AG09309 (cell line): Measurements from ENCODE around the gene RPRML.

Experiments
- DNase-seq: peaks from one replicate; pipeline ENCODE4 v3.0.0-alpha.2; 2010; ENCODE audit warnings: low read depth
- H3K4me3 ChIP-seq: 2 replicates; pipeline ENCODE4 v1.5.1; 2011; ENCODE audit warnings: mild to moderate bottlenecking, low read depth, low read length, moderate library complexity; ENCODE audit not compliant: control insufficient read depth
- CTCF ChIP-seq: IDR thresholded peaks from 2 replicates; pipeline ENCODE4 v1.5.1; 2011; ENCODE audit warnings: mild to moderate bottlenecking, low read depth, low read length, inconsistent platforms; ENCODE audit not compliant: insufficient read depth, control insufficient read depth; ENCODE audit errors: missing control alignments

RPRML gene

GRCh38 chr17:46976626-46977270, 2.3 kb downstream of the RPRML start:
- TF ChIP-seq CTCF: no peak
- DNase-seq: no peak

GRCh38 chr17:46975287-46975686, 3.8 kb downstream of the RPRML start:
- no peak for TF ChIP-seq CTCF
- H3K4me3 ChIP-seq: no peak overlapping the region
- no peak for DNase-seq

More at GRCh38 chr17:46976626-46977270, 2.3 kb downstream of the RPRML start:
- H3K4me3 ChIP-seq: no peak overlapping the region

- DNase-seq: no peak
- TF ChIP-seq CTCF: no peak
- H3K4me3 ChIP-seq: no peak overlapping the region
Measured at GRCh38 chr17:46974086-46974485, 5.0 kb downstream of the RPRML start.

GRCh38 chr17:46972346-46972745, 6.7 kb downstream of the RPRML start:
- TF ChIP-seq CTCF: no peak

GRCh38 chr17:46971647-46972300, 7.3 kb downstream of the RPRML start:
- TF ChIP-seq CTCF: no peak
- no peak overlapping the region for H3K4me3 ChIP-seq
- DNase-seq: no peak

More at GRCh38 chr17:46972346-46972745, 6.7 kb downstream of the RPRML start:
- no peak overlapping the region for H3K4me3 ChIP-seq
- DNase-seq: no peak

- TF ChIP-seq CTCF: no peak
- DNase-seq: no peak
- no peak overlapping the region for H3K4me3 ChIP-seq
Measured at GRCh38 chr17:46968896-46969295, 10.2 kb downstream of the RPRML start.
